SK-N-MC (cell line): Measurements from ENCODE around the gene TBL2.
"Not testable (repeated sequence)": the region's sequence is repeated elsewhere in the genome, so short reads cannot be mapped to it uniquely, and the experiment has no call there.

ENCODE experiments used
- DNase-seq: peaks from one replicate; pipeline ENCODE4 v3.0.0-alpha.2; 2011; ENCODE audit warnings: low read depth, low spot score
- H3K27ac ChIP-seq: fragments of 200-600 bp; sonication (generic); 2 replicates; pipeline ENCODE4 v1.5.1; 2016; ENCODE audit warnings: mixed run types
- H3K36me3 ChIP-seq: fragments of 200-600 bp; sonication (generic); 2 replicates; pipeline ENCODE4 v1.6.1; 2017; ENCODE audit warnings: antibody characterized with exemption, low read length, mixed read lengths; ENCODE audit not compliant: insufficient read depth
- H3K4me3 ChIP-seq: fragments of 200-600 bp; sonication (generic); 2 replicates; pipeline ENCODE4 v1.5.1; 2016
- H3K9ac ChIP-seq: fragments of 200-600 bp; sonication (generic); 2 replicates; pipeline ENCODE4 v1.8.0; 2017; ENCODE audit warnings: mixed run types, mixed read lengths; ENCODE audit not compliant: insufficient read length
- H3K9me3 ChIP-seq: fragments of 200-600 bp; sonication (generic); 2 replicates; pipeline ENCODE4 v1.6.1; 2017; ENCODE audit warnings: low read depth, mild to moderate bottlenecking, antibody characterized with exemption, low read length, moderate library complexity, mixed read lengths
- EZH2 ChIP-seq: fragments of 200-600 bp; sonication (generic); IDR thresholded peaks from one replicate; pipeline ENCODE4 v1.6.1; 2017; ENCODE audit warnings: antibody characterized with exemption
- FOXP2 ChIP-seq: optimal IDR thresholded peaks from 2 replicates; pipeline ENCODE3; 2011; ENCODE audit warnings: mild to moderate bottlenecking, moderate library complexity; ENCODE audit not compliant: insufficient read depth; ENCODE audit errors: extremely low read length, control extremely low read depth
- POLR2AphosphoS5 ChIP-seq: IDR thresholded peaks from 2 replicates; pipeline ENCODE4 v1.6.1; 2012; ENCODE audit warnings: mild to moderate bottlenecking, low read depth, low read length, borderline replicate concordance

TBL2 gene

GRCh38 chr7:73549176-73549575 lies 29.2 kb downstream of the TBL2 start:
- no peak overlapping the region for H3K27ac ChIP-seq
- H3K4me3 ChIP-seq, result no peak overlapping the region
- no peaks in the 10 kb centered on the region for H3K9me3 ChIP-seq
- no peak for TF ChIP-seq EZH2
- no peak for TF ChIP-seq POLR2AphosphoS5
- TF ChIP-seq FOXP2, result no peak
- DNase-seq, result no peak
- H3K36me3 ChIP-seq, result peaks cover 61% of the 10 kb centered on the region
- H3K9ac ChIP-seq, result no peak overlapping the region

GRCh38 chr7:73547841-73548240 lies 30.5 kb downstream of the TBL2 start:
- no peak overlapping the region for H3K4me3 ChIP-seq
- TF ChIP-seq EZH2 (no peak), POLR2AphosphoS5 (no peak), FOXP2 (no peak)
- no peak overlapping the region for H3K27ac ChIP-seq
- no peak overlapping the region for H3K9ac ChIP-seq
- H3K36me3 ChIP-seq, result peaks cover 64% of the 10 kb centered on the region
- DNase-seq, result no peak
- no peaks in the 10 kb centered on the region for H3K9me3 ChIP-seq

GRCh38 chr7:73544678-73545077 lies 33.7 kb downstream of the TBL2 start:
- no peak for DNase-seq
- Histone ChIP-seq H3K4me3 (no peak overlapping the region), H3K36me3 (peaks cover 57% of the 10 kb centered on the region), H3K9ac (no peak overlapping the region), H3K9me3 (no peaks in the 10 kb centered on the region), H3K27ac (no peak overlapping the region)
- TF ChIP-seq FOXP2, result no peak
- no peak for TF ChIP-seq POLR2AphosphoS5
- TF ChIP-seq EZH2, result no peak

GRCh38 chr7:73541722-73542121 lies 36.7 kb downstream of the TBL2 start:
- Histone ChIP-seq H3K9ac (no peak overlapping the region), H3K9me3 (no peaks in the 10 kb centered on the region), H3K27ac (no peak overlapping the region), H3K4me3 (no peak overlapping the region), H3K36me3 (peaks cover 59% of the 10 kb centered on the region)
- no peak for TF ChIP-seq FOXP2
- no peak for TF ChIP-seq POLR2AphosphoS5
- TF ChIP-seq EZH2, result no peak
- no peak for DNase-seq

DNA sequence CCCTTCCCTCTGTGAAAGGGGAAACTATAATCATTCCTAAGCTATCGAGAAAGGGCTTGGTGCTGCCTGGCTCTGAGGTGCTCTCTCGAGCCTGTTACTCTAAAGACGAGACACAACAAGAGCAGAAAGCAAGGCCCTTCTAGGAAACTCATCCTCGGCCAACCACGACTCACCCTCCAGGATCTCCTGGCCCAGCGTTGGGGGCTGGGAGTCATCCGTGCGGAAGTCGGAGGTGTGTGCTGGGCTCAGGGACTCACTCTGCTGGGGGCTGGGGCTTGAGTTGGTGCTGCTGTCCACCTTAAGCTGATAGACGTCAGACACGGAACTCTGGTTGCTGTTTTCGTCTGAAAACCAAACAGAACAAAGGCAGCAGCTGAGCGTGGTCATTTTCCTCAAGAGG lies 38.7 kb downstream of the TBL2 start:
- peaks cover 61% of the 10 kb centered on the region for H3K36me3 ChIP-seq
- H3K9me3 ChIP-seq, result no peaks in the 10 kb centered on the region
- H3K9ac ChIP-seq, result no peak overlapping the region
- TF ChIP-seq POLR2AphosphoS5, result no peak
- no peak for TF ChIP-seq EZH2
- TF ChIP-seq FOXP2, result no peak
- H3K4me3 ChIP-seq, result no peak overlapping the region
- no peak overlapping the region for H3K27ac ChIP-seq
- DNase-seq, result no peak

DNA sequence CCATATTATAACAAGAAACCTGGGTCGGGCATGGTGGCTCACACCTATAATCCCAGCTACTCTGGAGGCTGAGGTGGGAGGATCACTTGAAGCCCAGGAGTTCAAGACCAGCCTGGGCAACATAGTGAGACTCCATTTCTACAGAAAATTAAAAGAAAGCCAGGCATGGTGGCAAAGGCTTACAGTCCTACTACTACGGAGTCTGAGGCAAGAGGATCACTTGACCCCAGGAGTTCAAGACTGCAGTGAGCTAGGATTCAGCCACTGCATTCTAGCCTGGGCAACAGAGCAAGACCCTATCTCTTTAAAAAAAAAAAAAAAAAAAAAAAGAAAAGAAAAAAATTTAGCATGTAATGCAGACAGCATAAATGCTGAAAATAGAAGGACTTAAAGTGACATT lies 39.9 kb downstream of the TBL2 start:
- H3K9ac ChIP-seq, H3K9me3 ChIP-seq, DNase-seq, H3K4me3 ChIP-seq, H3K27ac ChIP-seq: not testable (repeated sequence)
- peaks cover 57% of the 10 kb centered on the region for H3K36me3 ChIP-seq

GRCh38 chr7:73537051-73537450 lies 41.3 kb downstream of the TBL2 start:
- Histone ChIP-seq H3K36me3 (peaks cover 44% of the 10 kb centered on the region), H3K4me3 (no peak overlapping the region), H3K27ac (no peak overlapping the region), H3K9ac (no peak overlapping the region), H3K9me3 (no peaks in the 10 kb centered on the region)
- no peak for DNase-seq
- TF ChIP-seq POLR2AphosphoS5 (no peak), EZH2 (no peak), FOXP2 (no peak)

- no peak for DNase-seq
- no peaks in the 10 kb centered on the region for H3K9me3 ChIP-seq
- peaks cover 39% of the 10 kb centered on the region for H3K36me3 ChIP-seq
- TF ChIP-seq FOXP2 (no peak), POLR2AphosphoS5 (no peak), EZH2 (no peak)
- no peak overlapping the region for H3K4me3 ChIP-seq
- no peak overlapping the region for H3K27ac ChIP-seq
- no peak overlapping the region for H3K9ac ChIP-seq
Observed at GRCh38 chr7:73536479-73536878, 41.9 kb downstream of the TBL2 start.

- not testable (repeated sequence) for H3K4me3 ChIP-seq, DNase-seq, H3K9ac ChIP-seq, H3K27ac ChIP-seq, H3K9me3 ChIP-seq
- peaks cover 39% of the 10 kb centered on the region for H3K36me3 ChIP-seq
Observed at GRCh38 chr7:73535918-73536317, 42.5 kb downstream of the TBL2 start.

DNA sequence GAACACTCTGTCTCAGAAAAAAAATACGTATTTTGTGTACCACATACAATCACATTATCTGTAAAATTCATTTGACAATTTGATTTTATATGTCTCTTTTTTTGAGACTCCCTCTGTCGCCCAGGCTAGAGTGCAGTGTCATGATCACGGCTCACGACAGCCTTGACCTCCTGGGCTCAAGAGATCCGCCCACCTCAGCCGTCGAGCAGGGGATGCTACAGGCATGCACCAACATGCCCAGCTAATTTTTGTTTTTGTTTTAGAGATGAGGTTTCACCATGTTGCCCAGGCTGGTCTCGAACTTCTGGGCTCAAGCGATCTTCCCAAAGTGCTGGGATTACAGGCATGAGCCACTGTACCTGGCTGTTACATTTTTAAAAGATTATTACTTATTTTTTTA lies 44.6 kb downstream of the TBL2 start:
- no peak for DNase-seq
- no peak for TF ChIP-seq POLR2AphosphoS5
- TF ChIP-seq EZH2, result no peak
- TF ChIP-seq FOXP2, result no peak
- no peaks in the 10 kb centered on the region for H3K9me3 ChIP-seq
- peaks cover 25% of the 10 kb centered on the region for H3K36me3 ChIP-seq
- H3K9ac ChIP-seq, result no peak overlapping the region
- H3K27ac ChIP-seq, result no peak overlapping the region
- no peak overlapping the region for H3K4me3 ChIP-seq

- Histone ChIP-seq H3K36me3 (peaks cover 12% of the 10 kb centered on the region), H3K27ac (no peak overlapping the region), H3K9me3 (no peaks in the 10 kb centered on the region), H3K9ac (no peak overlapping the region), H3K4me3 (no peak overlapping the region)
- no peak for DNase-seq
- no peak for TF ChIP-seq EZH2
Observed at GRCh38 chr7:73532224-73532623, 46.2 kb downstream of the TBL2 start.
